Testis (tissue), 3 donors: ENCODE measurements around the gene KPTN. TPM values are rescaled to one million over a fixed set of nuclear protein-coding genes. Genes with fewer than 3 reads are reported as not detected.

Source experiments
- DNase-seq: peaks from one replicate; pipeline ENCODE4 v3.0.0-alpha.2; 2019
- H3K27ac ChIP-seq, 2 donors: fragments of 200-600 bp; sonication (generic); one replicate each; pipeline ENCODE4 v1.5.1; 2019
- H3K27me3 ChIP-seq: fragments of 200-600 bp; sonication (generic); one replicate; pipeline ENCODE4 v1.5.1; 2019
- H3K36me3 ChIP-seq: fragments of 200-600 bp; sonication (generic); one replicate; pipeline ENCODE4 v1.5.1; 2017; ENCODE audit warnings: low read depth; ENCODE audit errors: missing control alignments
- H3K4me1 ChIP-seq: fragments of 200-600 bp; sonication (generic); one replicate; pipeline ENCODE4 v1.5.1; 2019
- H3K4me3 ChIP-seq, 2 donors: fragments of 200-600 bp; sonication (generic); one replicate each; pipeline ENCODE4 v1.5.1; 2017 to 2019
- H3K9me3 ChIP-seq: fragments of 200-600 bp; sonication (generic); one replicate; pipeline ENCODE4 v1.5.1; 2017
- CTCF ChIP-seq, 3 experiments: fragments of 450-650 bp in 2 of 3; fragments of 200-600 bp in 1 of 3; sonication (generic) in 1 of 3; IDR thresholded peaks; one replicate each; pipeline ENCODE4 v1.5.1; 2016 to 2019; ENCODE audit warnings: antibody characterized with exemption in 3 of 3, mild to moderate bottlenecking in 2 of 3, moderate library complexity in 1 of 3
- POLR2A ChIP-seq: fragments of 450-650 bp; IDR thresholded peaks from one replicate; pipeline ENCODE4 v1.6.1; 2017; ENCODE audit warnings: antibody characterized with exemption, mild to moderate bottlenecking, moderate library complexity
- WGBS, 2 donors: methylation state at CpG; one replicate each; pipeline ENCODE4 v1.1.5; 2018; 5-methylcytosine and 5-hydroxymethylcytosine counted together
- intact Hi-C: fragments of 100-400 bp; cut with DNase I; formaldehyde crosslinking; loops from one replicate; pipeline ENCODE4 v1.15.1; 2023; ENCODE audit warnings: low total_unique reads
- polyA plus RNA-seq: library from polyadenylated mRNA; stranded (reverse); fragments of 350-450 nt; fragmentation: Illumina TruSeq; extraction: RNeasy Lipid Tissue Mini Kit (QIAGEN cat#74804); gene quantifications from one replicate; pipeline ENCODE4 v1.2.3, GENCODE V29; 2014; ENCODE audit warnings: low read depth, low replicate concordance; ENCODE audit not compliant: insufficient read depth
- total RNA-seq, 2 donors: library from RNA; depleted of rRNA; stranded (reverse); fragments of >200 nt; gene quantifications; one replicate each; pipeline ENCODE4 v1.2.3, GENCODE V29; 2016

Gene KPTN
- total and polyA plus RNA-seq, 3 donors from 2014 or later, result 12.9 to 30.0 (median 13.5) TPM

- H3K27me3 ChIP-seq, result no peaks in the 10 kb centered on the region
- no peak for DNase-seq
- no peaks in the 10 kb centered on the region for H3K9me3 ChIP-seq
- intact Hi-C loops, result no loop called here
- WGBS, 2 donors, result 32 to 33% methylated on average over 13 of the region's 13 CpGs
- H3K36me3 ChIP-seq, result no peaks in the 10 kb centered on the region
- TF ChIP-seq POLR2A (no peak), CTCF (IDR thresholded peaks at IDR 0.05) (no peak)
- no peak overlapping the region for H3K27ac ChIP-seq
- H3K4me1 ChIP-seq, result peaks cover 13% of the 10 kb centered on the region
- no peak overlapping the region for H3K4me3 ChIP-seq
Measured at GRCh38 chr19:47470447-47471195, 13.4 kb downstream of the KPTN start.

GRCh38 chr19:47469719-47470118 lies 14.3 kb downstream of the KPTN start:
- 13 to 25% methylated on average over 5 to 12 of the region's 12 CpGs for WGBS, 2 donors

GRCh38 chr19:47469363-47469700 lies 14.7 kb downstream of the KPTN start:
- Histone ChIP-seq H3K27ac (no peak overlapping the region), H3K36me3 (no peaks in the 10 kb centered on the region), H3K4me1 (peaks cover 13% of the 10 kb centered on the region), H3K27me3 (no peaks in the 10 kb centered on the region), H3K9me3 (no peaks in the 10 kb centered on the region), H3K4me3 (no peak overlapping the region)
- intact Hi-C loops, result no loop called here
- TF ChIP-seq CTCF (IDR thresholded peaks at IDR 0.05) (no peak), POLR2A (no peak)
- DNase-seq, result no peak
- 24 to 25% methylated on average over 6 of the region's 6 CpGs for WGBS, 2 donors

More at GRCh38 chr19:47469719-47470118, 14.3 kb downstream of the KPTN start:
- no peak for DNase-seq
- H3K27me3 ChIP-seq, result no peaks in the 10 kb centered on the region
- intact Hi-C loops, result no loop called here
- no peaks in the 10 kb centered on the region for H3K9me3 ChIP-seq
- H3K4me1 ChIP-seq, result peaks cover 13% of the 10 kb centered on the region
- no peak overlapping the region for H3K4me3 ChIP-seq
- TF ChIP-seq POLR2A, result no peak
- no peak for TF ChIP-seq CTCF (IDR thresholded peaks at IDR 0.05)
- H3K27ac ChIP-seq, result no peak overlapping the region
- H3K36me3 ChIP-seq, result no peaks in the 10 kb centered on the region

- no peak for DNase-seq
- no peaks in the 10 kb centered on the region for H3K27me3 ChIP-seq
- H3K27ac ChIP-seq, result no peak overlapping the region
- no peaks in the 10 kb centered on the region for H3K9me3 ChIP-seq
- TF ChIP-seq CTCF (IDR thresholded peaks at IDR 0.05) (no peak), POLR2A (no peak)
- 47 to 50% methylated on average over 9 of the region's 9 CpGs for WGBS, 2 donors
- intact Hi-C loops, result no loop called here
- peaks cover 13% of the 10 kb centered on the region for H3K4me1 ChIP-seq
- no peak overlapping the region for H3K4me3 ChIP-seq
- H3K36me3 ChIP-seq, result no peaks in the 10 kb centered on the region
Measured at GRCh38 chr19:47467914-47468313, 16.1 kb downstream of the KPTN start.

- DNase-seq, result no peak
- H3K4me1 ChIP-seq, result peaks cover under 1% of the 10 kb centered on the region
- WGBS, 2 donors, result 85% methylated on average over 14 to 27 of the region's 27 CpGs
- no peaks in the 10 kb centered on the region for H3K9me3 ChIP-seq
- no peak overlapping the region for H3K27ac ChIP-seq
- H3K36me3 ChIP-seq, result no peaks in the 10 kb centered on the region
- H3K27me3 ChIP-seq, result no peaks in the 10 kb centered on the region
- intact Hi-C loops, result no loop called here
- TF ChIP-seq POLR2A (no peak), CTCF (IDR thresholded peaks at IDR 0.05) (no peak)
- H3K4me3 ChIP-seq, result no peak overlapping the region
Measured at GRCh38 chr19:47465957-47466356, 18.1 kb downstream of the KPTN start.
